NCI-H2196 treated with DMSO at 0.1 percent for 48 hours (cell line): Measurements from ENCODE around the gene LRP1.
A peak's percentile ranks its signal among the peaks of the same experiment; 100 is the strongest.

Source experiments
- DNase-seq: peaks from one replicate; lab custom pipeline; 2025; ENCODE audit not compliant: unreplicated experiment; lab: John Stamatoyannopoulos, UW

LRP1 gene

GRCh38 chr12:57170927-57171326 lies 42.6 kb downstream of the LRP1 start:
- DNase-seq: no peak

DNA sequence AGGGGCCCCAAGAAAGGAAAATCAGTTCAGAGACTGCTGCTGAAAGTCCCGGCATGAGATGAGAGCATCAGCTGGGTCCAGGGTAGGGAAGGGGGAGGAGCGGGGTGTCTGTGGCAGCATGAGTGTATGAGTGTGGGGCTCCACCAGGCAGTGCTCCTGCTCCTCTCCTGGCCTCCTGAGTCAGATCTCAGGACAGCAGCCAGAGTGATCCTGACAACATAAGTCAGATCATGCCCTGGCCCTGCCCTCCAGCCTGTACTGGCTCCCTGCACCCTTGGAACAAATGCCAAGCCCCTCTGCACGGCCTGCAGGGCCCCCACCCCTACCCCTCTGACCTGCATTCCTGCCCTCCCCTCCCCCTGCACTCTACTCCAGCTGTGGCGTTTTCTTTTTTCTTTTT lies 43.4 kb downstream of the LRP1 start:
- no peak for DNase-seq

GRCh38 chr12:57173089-57173488 lies 44.8 kb downstream of the LRP1 start:
- DNase-seq: no peak

DNA sequence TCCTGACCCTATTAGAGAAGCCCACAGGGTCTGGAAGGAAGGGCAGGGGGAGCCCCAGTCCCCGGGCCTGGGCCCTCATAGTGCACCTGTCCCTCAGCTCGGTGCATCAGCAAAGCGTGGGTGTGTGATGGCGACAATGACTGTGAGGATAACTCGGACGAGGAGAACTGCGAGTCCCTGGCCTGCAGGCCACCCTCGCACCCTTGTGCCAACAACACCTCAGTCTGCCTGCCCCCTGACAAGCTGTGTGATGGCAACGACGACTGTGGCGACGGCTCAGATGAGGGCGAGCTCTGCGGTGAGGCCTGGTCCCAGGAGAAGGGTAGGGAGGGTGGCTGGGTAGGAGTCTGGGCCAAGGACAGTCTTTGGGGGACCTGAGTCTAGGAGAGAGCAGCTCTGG lies 45.4 kb downstream of the LRP1 start:
- no peak for DNase-seq

DNA sequence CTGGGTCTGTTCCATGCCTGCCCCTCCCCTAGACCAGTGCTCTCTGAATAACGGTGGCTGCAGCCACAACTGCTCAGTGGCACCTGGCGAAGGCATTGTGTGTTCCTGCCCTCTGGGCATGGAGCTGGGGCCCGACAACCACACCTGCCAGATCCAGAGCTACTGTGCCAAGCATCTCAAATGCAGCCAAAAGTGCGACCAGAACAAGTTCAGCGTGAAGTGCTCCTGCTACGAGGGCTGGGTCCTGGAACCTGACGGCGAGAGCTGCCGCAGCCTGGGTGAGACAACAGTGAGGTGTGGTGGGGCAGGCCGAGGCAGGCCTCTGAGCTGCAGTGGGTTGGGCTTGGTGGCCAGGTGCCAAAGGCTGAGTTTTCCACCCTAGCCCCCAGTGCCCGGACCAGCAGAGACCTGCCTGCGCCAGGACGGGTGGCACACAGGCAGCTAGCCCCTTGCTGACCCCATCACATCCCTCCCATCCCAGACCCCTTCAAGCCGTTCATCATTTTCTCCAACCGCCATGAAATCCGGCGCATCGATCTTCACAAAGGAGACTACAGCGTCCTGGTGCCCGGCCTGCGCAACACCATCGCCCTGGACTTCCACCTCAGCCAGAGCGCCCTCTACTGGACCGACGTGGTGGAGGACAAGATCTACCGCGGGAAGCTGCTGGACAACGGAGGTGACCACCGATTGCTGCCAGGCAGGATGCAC lies 47.3 kb downstream of the LRP1 start:
- peak; percentile 89 for DNase-seq

DNA sequence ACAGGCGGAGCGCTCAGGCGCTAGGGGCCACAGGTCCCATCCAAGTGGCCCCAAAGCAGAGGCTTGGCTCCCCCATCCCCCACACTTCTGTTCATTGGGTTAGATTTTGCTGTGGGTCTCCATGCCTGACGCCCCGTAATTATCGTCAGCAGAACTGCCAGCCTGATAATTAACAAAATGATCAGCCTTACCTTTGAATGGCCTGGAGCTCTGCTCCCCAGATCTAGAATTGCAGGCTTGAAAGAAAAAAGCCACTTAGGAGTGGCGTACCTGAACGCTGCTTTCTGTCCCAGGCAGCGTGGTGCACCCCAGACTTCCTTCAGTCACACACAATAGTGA lies 47.8 kb downstream of the LRP1 start:
- no peak for DNase-seq

DNA sequence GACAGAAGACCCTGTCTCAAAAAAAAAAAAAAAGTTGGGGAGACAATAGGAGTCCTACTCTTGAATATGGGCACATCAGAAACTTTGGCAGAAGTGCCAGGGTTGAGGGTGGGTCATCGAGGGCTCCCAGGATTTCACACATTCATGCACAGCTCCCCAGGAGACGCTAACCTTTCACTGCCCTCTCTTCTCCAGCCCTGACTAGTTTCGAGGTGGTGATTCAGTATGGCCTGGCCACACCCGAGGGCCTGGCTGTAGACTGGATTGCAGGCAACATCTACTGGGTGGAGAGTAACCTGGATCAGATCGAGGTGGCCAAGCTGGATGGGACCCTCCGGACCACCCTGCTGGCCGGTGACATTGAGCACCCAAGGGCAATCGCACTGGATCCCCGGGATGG lies 48.6 kb downstream of the LRP1 start:
- no peak for DNase-seq

GRCh38 chr12:57177354-57177753 lies 49.1 kb downstream of the LRP1 start:
- DNase-seq: no peak

GRCh38 chr12:57178213-57178612 lies 49.9 kb downstream of the LRP1 start:
- no peak for DNase-seq

DNA sequence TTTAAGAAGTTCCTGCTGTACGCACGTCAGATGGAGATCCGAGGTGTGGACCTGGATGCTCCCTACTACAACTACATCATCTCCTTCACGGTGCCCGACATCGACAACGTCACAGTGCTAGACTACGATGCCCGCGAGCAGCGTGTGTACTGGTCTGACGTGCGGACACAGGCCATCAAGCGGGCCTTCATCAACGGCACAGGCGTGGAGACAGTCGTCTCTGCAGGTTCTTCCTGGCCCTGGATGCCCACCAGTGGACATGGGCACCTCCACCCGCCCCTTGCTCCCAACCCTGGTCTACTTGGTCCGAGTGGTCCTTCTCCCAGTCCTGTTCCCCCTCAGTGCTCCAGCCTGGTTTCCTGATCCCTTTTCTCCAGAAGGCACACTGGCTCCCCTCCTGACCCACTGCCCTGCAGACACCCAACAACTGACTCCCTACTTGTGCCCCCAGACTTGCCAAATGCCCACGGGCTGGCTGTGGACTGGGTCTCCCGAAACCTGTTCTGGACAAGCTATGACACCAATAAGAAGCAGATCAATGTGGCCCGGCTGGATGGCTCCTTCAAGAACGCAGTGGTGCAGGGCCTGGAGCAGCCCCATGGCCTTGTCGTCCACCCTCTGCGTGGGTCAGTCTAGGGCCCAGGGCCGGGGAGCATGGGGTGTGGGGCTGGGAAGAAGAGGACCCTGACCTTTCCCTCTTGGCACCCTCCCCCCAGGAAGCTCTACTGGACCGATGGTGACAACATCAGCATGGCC lies 51.2 kb downstream of the LRP1 start:
- no peak for DNase-seq

- DNase-seq: no peak
Measured at GRCh38 chr12:57180321-57180989, 52.2 kb downstream of the LRP1 start.

DNA sequence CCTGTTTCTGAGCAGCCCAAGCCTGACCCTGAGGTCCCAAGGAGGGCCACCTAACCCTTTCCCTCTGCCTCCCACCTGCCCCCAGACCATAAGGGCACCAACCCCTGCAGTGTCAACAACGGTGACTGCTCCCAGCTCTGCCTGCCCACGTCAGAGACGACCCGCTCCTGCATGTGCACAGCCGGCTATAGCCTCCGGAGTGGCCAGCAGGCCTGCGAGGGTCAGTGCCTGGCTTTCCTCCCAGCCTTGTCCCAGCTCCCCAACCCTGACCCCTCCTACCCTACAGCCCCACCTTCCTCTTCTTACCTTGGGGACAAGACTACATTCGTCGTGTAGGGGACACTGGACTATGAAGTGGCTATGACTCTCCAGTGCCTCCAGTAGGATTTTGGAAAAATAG lies 52.8 kb downstream of the LRP1 start:
- no peak for DNase-seq

- DNase-seq: no peak
Measured at GRCh38 chr12:57181561-57182155, 53.4 kb downstream of the LRP1 start.

GRCh38 chr12:57182918-57183575 lies 54.8 kb downstream of the LRP1 start:
- peak; percentile 52 for DNase-seq

- no peak for DNase-seq
Measured at GRCh38 chr12:57183939-57184725, 55.8 kb downstream of the LRP1 start.

- DNase-seq: no peak
Measured at GRCh38 chr12:57185403-57185802, 57.1 kb downstream of the LRP1 start.

- no peak for DNase-seq
Measured at GRCh38 chr12:57185906-57186508, 57.7 kb downstream of the LRP1 start.

GRCh38 chr12:57187222-57188089 lies 59.2 kb downstream of the LRP1 start:
- DNase-seq: no peak

DNA sequence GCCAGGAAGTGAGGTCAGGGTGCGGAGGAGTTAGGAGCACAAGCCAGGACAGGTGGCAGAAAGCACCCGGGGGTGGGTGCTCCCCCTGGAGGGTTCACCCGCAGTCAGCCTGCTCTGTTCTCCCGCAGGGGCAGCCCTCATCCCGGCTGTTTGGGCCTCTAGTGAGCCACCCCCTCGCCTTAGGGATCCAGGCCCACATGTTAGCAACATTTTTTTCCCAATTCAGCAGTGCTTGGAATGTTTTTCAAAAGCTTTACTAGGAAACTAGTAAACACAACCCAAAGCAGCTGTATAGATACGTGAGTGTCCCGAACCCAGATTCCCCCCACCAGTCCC lies 59.8 kb downstream of the LRP1 start:
- no peak for DNase-seq
